Measurements from ENCODE around the gene ALG8.

The ALG8 gene

GRCh38 chr11:78050964-78051831 is 88.2 kb downstream of the ALG8 start:
- no peaks in the 10 kb centered on the region for H3K36me3 ChIP-seq (ENCODE audit: control insufficient read depth in 1 of 2, insufficient read depth in 2 of 2, low read length in 2 of 2)
- H3K4me1 ChIP-seq (ENCODE audit: control insufficient read depth in 1 of 2, insufficient read depth in 2 of 2, low read length in 2 of 2) = peaks cover 0 to 3% of the 10 kb centered on the region in 2 donors
- H3K27ac ChIP-seq (ENCODE audit: low read length) = no peak overlapping the region
- H3K27me3 ChIP-seq (ENCODE audit: low read depth, low read length) = no peaks in the 10 kb centered on the region
- H3K4me3 ChIP-seq (ENCODE audit: low read depth in 1 of 2, low read length in 2 of 2) = no peak overlapping the region
- no peaks in the 10 kb centered on the region for H3K9me3 ChIP-seq (ENCODE audit: control insufficient read depth in 1 of 2, low read length in 2 of 2)

Data from muscle layer of duodenum (tissue), 2 donors.